ENCODE data around the gene HINT1. TPM values are rescaled to one million over a fixed set of nuclear protein-coding genes. Genes with fewer than 3 reads are reported as not detected.

Gene HINT1
- total and polyA plus RNA-seq, 9 of the 15 experiments (the other 6 are each of a cell fraction or from before 2014, with no cell fraction given): 296 to 1,027 (median 500) TPM

- TF ChIP-seq AFF1 (IDR thresholded peaks at IDR 0.05; ENCODE audit: low read depth in 1 of 2, partially characterized antibody in 2 of 2): no peak
- no peak for TF ChIP-seq ZNF347 (CRISPR knock-in tag; IDR thresholded peaks at IDR 0.05; ENCODE audit: low read depth)
- TF ChIP-seq ZNF263 (CRISPR knock-in tag; IDR thresholded peaks at IDR 0.05; ENCODE audit: borderline replicate concordance): 0 out of 2 replicates have a peak, but pooled peaks have one; percentile 33
- 0 out of 2 replicates have a peak, but pooled peaks have one; percentile 22 for TF ChIP-seq MXI1 (IDR thresholded peaks at IDR 0.05; ENCODE audit: low read depth, low read length)
- TF ChIP-seq ELF1 (tag; IDR thresholded peaks at IDR 0.05): no peak
- TF ChIP-seq MGA (IDR thresholded peaks at IDR 0.05): peak; percentile 13; the same call in 1 of the 2 replicates
- TF ChIP-seq NBN (IDR thresholded peaks at IDR 0.05; ENCODE audit: low read depth): 0 out of 2 replicates have a peak, but pooled peaks have one; percentile 5
- 0 out of 2 replicates have a peak, but pooled peaks have one; percentile 4 for TF ChIP-seq TOE1 (IDR thresholded peaks at IDR 0.05; ENCODE audit: borderline replicate concordance)
- no peak for TF ChIP-seq TOE1 (CRISPR knock-in tag; IDR thresholded peaks at IDR 0.05; ENCODE audit: borderline replicate concordance, low read depth)
- peak; percentile 26 for TF ChIP-seq NFYB (IDR thresholded peaks at IDR 0.05; ENCODE audit: extremely low read depth, insufficient read length)
Measured at GRCh38 chr5:131171276-131171810, 6.3 kb upstream of the HINT1 start (continued).

Measured in K562 (cell line).